HepG2 (cell line): ENCODE measurements around the gene JPT2. TPM values are rescaled to one million over a fixed set of nuclear protein-coding genes. Genes with fewer than 3 reads are reported as not detected.

Experiments
- ATAC-seq: fragments of 200-7000 bp; cut with Tn5 transposase; 3 replicates; pipeline ENCODE4 v1.9.1; 2020; ENCODE audit warnings: mild to moderate bottlenecking, moderate library complexity
- BruUV-seq: library from RNA; stranded (reverse); fragments of 400-500 nt; replicated peaks from 2 replicates; lab custom pipeline; 2021; lab: Mats Ljungman, UMichigan
- CTCF ChIA-PET: fragments of 300-600 bp; formaldehyde crosslinking; extraction: SDS; loops from one replicate; lab custom pipeline; 2021; ENCODE audit warnings: low total read pairs, inconsistent platforms, low intra/inter-chr PET ratio; lab: Yijun Ruan, JAX
- POLR2A ChIA-PET: fragments of 350-600 bp; sonication (Branson Sonifier 250); formaldehyde crosslinking; loops from one replicate; lab custom pipeline; 2020; ENCODE audit warnings: antibody characterized with exemption, inconsistent platforms; lab: Yijun Ruan, JAX
- DNase-seq: peaks from one replicate; pipeline ENCODE4 v3.0.0-alpha.2; 2015; ENCODE audit warnings: low spot score
- FAIRE-seq: peaks from 3 replicates; lab custom pipeline; 2011; peaks lifted over from hg19 to GRCh38; lab: Jason Lieb, UNC
- H2AFZ ChIP-seq: one replicate; pipeline ENCODE4 v1.6.1; 2011; ENCODE audit warnings: low read length, inconsistent platforms
- H3K27ac ChIP-seq: fragments of 300-600 bp; 3 replicates; pipeline ENCODE4 v1.8.0; 2011; ENCODE audit warnings: mixed run types, mild to moderate bottlenecking, mixed read lengths, low read length, inconsistent platforms; ENCODE audit not compliant: insufficient read depth; ENCODE audit errors: extremely low read length
- H3K27me3 ChIP-seq, 2 experiments: fragments of 200-600 bp in 1 of 2; 2 replicates in 1 of 2; 3 replicates in 1 of 2; pipeline versions ENCODE4 v1.6.0 to v1.8.0; 2011; ENCODE audit warnings: low read length in 2 of 2, mild to moderate bottlenecking in 2 of 2, moderate library complexity in 2 of 2, inconsistent platforms in 1 of 2; ENCODE audit not compliant: insufficient read depth in 2 of 2, control insufficient read depth in 1 of 2
- H3K36me3 ChIP-seq, 2 experiments: fragments of 200-600 bp in 1 of 2; replicated peaks in 1 of 2; 2 replicates in 1 of 2; 3 replicates in 1 of 2; pipeline versions ENCODE4 v1.5.1 to v1.8.0; 2011; ENCODE audit warnings: low read length in 2 of 2, inconsistent platforms in 1 of 2; ENCODE audit not compliant: insufficient read depth in 2 of 2, control insufficient read depth in 1 of 2
- H3K4me1 ChIP-seq: 2 replicates; pipeline ENCODE4 v1.5.1; 2012; ENCODE audit warnings: low read length, inconsistent platforms; ENCODE audit not compliant: insufficient read depth
- H3K4me2 ChIP-seq: 2 replicates; pipeline ENCODE4 v1.6.0; 2011; ENCODE audit warnings: low read depth, low read length, inconsistent platforms
- H3K4me3 ChIP-seq, 3 experiments: fragments of 200-600 bp in 1 of 3; sonication (generic), shearing (Covaris generic) in 1 of 3; replicated peaks in 1 of 3; 2 replicates each; pipeline ENCODE4 v1.5.1; 2011 to 2016; ENCODE audit warnings: low read length in 3 of 3, inconsistent platforms in 2 of 3, low read depth in 2 of 3, mild to moderate bottlenecking in 2 of 3, control low read depth in 1 of 3, mixed read lengths in 1 of 3; ENCODE audit not compliant: insufficient read depth in 1 of 3
- H3K79me2 ChIP-seq: one replicate; pipeline ENCODE4 v1.6.1; 2011; ENCODE audit warnings: low read length, inconsistent platforms; ENCODE audit not compliant: insufficient read depth
- H3K9ac ChIP-seq: 2 replicates; pipeline ENCODE4 v1.6.0; 2011; ENCODE audit warnings: mild to moderate bottlenecking, low read depth, low read length, inconsistent platforms; ENCODE audit not compliant: insufficient read depth
- H3K9me3 ChIP-seq: 2 replicates; pipeline ENCODE4 v1.5.1; 2012; ENCODE audit warnings: mild to moderate bottlenecking, low read length
- H4K20me1 ChIP-seq: 2 replicates; pipeline ENCODE4 v1.6.0; 2011; ENCODE audit warnings: inconsistent platforms, mild to moderate bottlenecking, low read length, moderate library complexity; ENCODE audit not compliant: insufficient read depth
- AGO2 ChIP-seq: fragments of 200-400 bp; formaldehyde crosslinking; optimal IDR thresholded peaks from 2 replicates; pipeline ENCODE3; 2017; ENCODE audit warnings: mild to moderate bottlenecking, low read depth, low read length, moderate library complexity
- CCDC6 ChIP-seq: sonication (generic); formaldehyde crosslinking; IDR thresholded peaks from 2 replicates; pipeline ENCODE4 v1.8.1; 2022; ENCODE audit warnings: mild to moderate bottlenecking, missing genetic modification reagents, moderate library complexity
- MTF1 ChIP-seq: sonication (generic); formaldehyde crosslinking; IDR thresholded peaks from 2 replicates; pipeline ENCODE4 v1.5.0; 2020; ENCODE audit warnings: missing genetic modification reagents
- WGBS: methylation state at CpG from one replicate; pipeline ENCODE4 v1.1.6; 2017; ENCODE audit warnings: low lambda C conversion rate; 5-methylcytosine and 5-hydroxymethylcytosine counted together
- in situ Hi-C: cut with HindIII; loops from 2 replicates; pipeline ENCODE4 v1.10.0; 2017; ENCODE audit warnings: low pct_unique_long_range_greater_than_20kb; ENCODE audit not compliant: extremely low pct_ligation_motif_present
- intact Hi-C: fragments of 100-400 bp; cut with micrococcal nuclease; formaldehyde crosslinking; loops from one replicate; pipeline ENCODE4 v1.10.0; 2022; ENCODE audit not compliant: unreplicated experiment
- polyA plus RNA-seq, 8 experiments: library from polyadenylated mRNA; depleted of rRNA in 3 of 8; stranded (reverse) in 7 of 8; unstranded in 1 of 8; fragments of >200 nt; fragmentation: Illumina TruSeq in 4 of 8; extraction: Trizol in 4 of 8; gene quantifications; 2 replicates each; pipeline versions ENCODE4 v1.2.1 to v1.2.3, GENCODE V29; 2011 to 2016; ENCODE audit warnings: low read depth in 4 of 8, missing spikeins in 1 of 8, mixed read lengths in 1 of 8; ENCODE audit not compliant: insufficient read depth in 1 of 8
- total RNA-seq, 5 experiments: library from RNA; depleted of rRNA; stranded (reverse); fragments of >200 nt; fragmentation: Illumina TruSeq; extraction: Trizol; gene quantifications; 2 replicates each; pipeline ENCODE4 v1.2.3, GENCODE V29; 2016; ENCODE audit warnings: low read depth in 1 of 5

Gene JPT2
- total and polyA plus RNA-seq, 2 of the 13 experiments (the other 11 are each of a cell fraction or from before 2014, with no cell fraction given), result 53.5 to 89.4 TPM

GRCh38 chr16:1655909-1656807 lies 21.9 kb upstream of the JPT2 start:
- Histone ChIP-seq H3K27ac (no peak overlapping the region), H3K4me1 (no peaks in the 10 kb centered on the region), H3K4me3 (no peak overlapping the region), H3K27me3 (no peaks in the 10 kb centered on the region)
- in situ Hi-C loops, result no loop called here
- BruUV-seq, result no TSS peak
- CTCF ChIA-PET, result no interaction called here
- TF ChIP-seq CCDC6, result no peak
- peak; percentile 63 for TF ChIP-seq AGO2
- TF ChIP-seq, all 625 proteins: peak for 1
- intact Hi-C loops, result no loop called here
- Histone ChIP-seq H3K36me3 (peaks cover 26 to 62% of the 10 kb centered on the region in 2 experiments; a peak in 4 of 5 replicates), H3K4me2 (no peak overlapping the region), H3K9me3 (no peaks in the 10 kb centered on the region), H4K20me1 (peaks cover 3% of the 10 kb centered on the region; the same call in 1 of the 2 replicates), H3K9ac (no peak overlapping the region), H2AFZ (no peak overlapping the region), H3K79me2 (no peaks in the 10 kb centered on the region)
- FAIRE-seq (no peak), ATAC-seq (no peak), DNase-seq (no peak)
- POLR2A ChIA-PET, result no interaction called here
- WGBS, result 99% methylated on average over 26 of the region's 52 CpGs

GRCh38 chr16:1656808-1657617 lies 21.1 kb upstream of the JPT2 start:
- ATAC-seq (no peak; the same call in 2 of the 3 replicates), FAIRE-seq (no peak), DNase-seq (no peak)
- Histone ChIP-seq H3K79me2 (no peaks in the 10 kb centered on the region), H3K4me2 (no peak overlapping the region), H3K36me3 (peaks cover 25 to 58% of the 10 kb centered on the region in 2 experiments), H3K27ac (no peak overlapping the region), H3K9me3 (no peaks in the 10 kb centered on the region), H4K20me1 (no peaks in the 10 kb centered on the region; the same call in 1 of the 2 replicates), H3K4me3 (no peak overlapping the region), H3K27me3 (no peaks in the 10 kb centered on the region), H3K9ac (no peak overlapping the region), H2AFZ (no peak overlapping the region), H3K4me1 (no peaks in the 10 kb centered on the region)
- ChIA-PET CTCF (no interaction called here), POLR2A (no interaction called here)
- in situ Hi-C loops (no loop called here), intact Hi-C loops (no loop called here)
- TF ChIP-seq AGO2 (peak; percentile 14), MTF1 (CRISPR knock-in tag) (no peak)
- 93% methylated on average over 12 of the region's 24 CpGs for WGBS
- no TSS peak for BruUV-seq
